DMS53 (cell line): ENCODE measurements around the gene HOXB3.

Experiments
- DNase-seq: peaks from one replicate; lab custom pipeline; 2025; lab: John Stamatoyannopoulos, UW

The HOXB3 gene

GRCh38 chr17:48500435-48501426 is 89.3 kb downstream of the HOXB3 start:
- no peak for DNase-seq

GRCh38 chr17:48499735-48500434 is 90.2 kb downstream of the HOXB3 start:
- DNase-seq = no peak

DNA sequence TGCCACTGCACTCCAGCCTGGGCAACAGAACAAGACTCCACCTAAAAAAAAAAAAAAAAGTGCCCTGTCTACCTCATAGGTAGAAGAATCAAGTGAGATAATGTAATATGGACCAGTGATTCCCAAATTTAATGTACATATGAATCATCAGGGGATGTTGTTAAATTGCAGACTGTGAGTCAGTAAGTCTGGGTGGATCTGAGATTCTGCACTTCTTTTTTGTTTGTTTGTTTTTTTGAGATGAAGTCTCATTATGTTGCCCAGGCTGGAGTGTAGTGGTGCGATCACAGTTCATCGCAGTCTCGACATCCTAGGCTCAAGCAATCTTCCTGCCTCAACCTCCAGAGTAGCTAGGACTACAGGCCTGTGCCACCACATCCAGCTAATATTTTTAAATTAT is 90.8 kb downstream of the HOXB3 start:
- DNase-seq = peak; percentile 36
